Fibroblast of skin of right biceps (primary cell): ENCODE measurements around the gene FXYD3.
A peak's percentile ranks its signal among the peaks of the same experiment; 100 is the strongest.

Experiments used
- DNase-seq: peaks from one replicate; pipeline ENCODE4 v3.0.0-alpha.2; 2013

The FXYD3 gene

DNA sequence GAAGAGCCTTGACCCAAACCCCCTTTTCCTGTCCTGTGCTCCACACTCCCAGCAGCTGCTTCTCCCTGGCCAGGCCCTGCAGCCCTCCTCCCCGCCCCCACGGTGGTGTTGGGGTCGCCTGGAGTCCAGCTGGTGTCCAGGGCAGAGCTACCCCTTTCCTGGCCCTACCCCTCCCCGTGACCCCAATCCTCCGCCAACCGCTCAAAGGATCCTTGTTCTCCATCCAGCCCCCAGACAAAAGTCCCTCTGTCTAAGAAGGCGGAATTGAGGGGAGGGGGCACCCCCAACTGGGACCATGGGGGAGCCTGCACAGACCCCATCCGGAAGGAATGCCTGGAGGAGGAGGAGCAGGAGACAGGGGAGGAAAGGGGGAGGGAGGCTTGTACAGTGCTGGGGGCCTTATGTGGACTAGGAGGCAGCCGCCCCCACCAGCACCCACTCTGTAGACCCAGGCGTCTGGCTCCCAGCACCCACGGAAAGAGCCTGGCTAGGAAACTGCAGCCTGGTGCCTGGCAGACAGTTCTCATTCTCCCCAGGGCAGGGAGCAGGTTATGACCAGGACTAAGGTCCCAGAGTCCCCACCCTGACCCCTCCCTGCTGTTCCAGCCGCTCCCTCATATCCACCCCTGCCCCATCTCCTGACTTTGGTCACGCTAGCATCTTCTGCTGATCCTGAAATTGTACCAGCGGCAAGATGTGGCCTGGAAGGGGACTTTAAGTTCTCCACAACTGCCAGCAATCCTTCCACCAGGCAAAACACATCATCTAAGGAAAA is at the start of gene FXYD3:
FXYD3 (plus strand) TSS at position 647 of the 775 bp plus-strand sequence. CDS start 3,554 bp downstream, outside the sequence.
- DNase-seq, result no peak

DNA sequence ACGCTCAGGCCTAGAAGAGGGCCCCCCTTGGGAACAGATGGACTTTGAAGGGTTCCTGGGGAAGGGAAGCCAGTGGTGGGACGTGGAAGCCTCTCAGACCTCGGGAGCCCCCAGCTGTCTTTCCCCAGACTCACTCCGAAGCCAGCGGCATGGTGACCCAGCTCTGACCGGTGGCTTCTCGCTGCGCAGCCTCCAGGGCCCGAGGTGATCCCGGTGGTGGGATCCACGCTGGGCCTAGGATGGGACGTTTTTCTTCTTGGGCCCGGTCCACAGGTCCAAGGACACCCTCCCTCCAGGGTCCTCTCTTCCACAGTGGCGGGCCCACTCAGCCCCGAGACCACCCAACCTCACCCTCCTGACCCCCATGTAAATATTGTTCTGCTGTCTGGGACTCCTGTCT is 49.5 kb upstream of the FXYD3 start:
- DNase-seq, result no peak

GRCh38 chr19:35066691-35067563 is 48.7 kb upstream of the FXYD3 start:
- DNase-seq, result peak; percentile 80

- DNase-seq, result no peak
Observed at GRCh38 chr19:35068941-35069634, 46.5 kb upstream of the FXYD3 start.

DNA sequence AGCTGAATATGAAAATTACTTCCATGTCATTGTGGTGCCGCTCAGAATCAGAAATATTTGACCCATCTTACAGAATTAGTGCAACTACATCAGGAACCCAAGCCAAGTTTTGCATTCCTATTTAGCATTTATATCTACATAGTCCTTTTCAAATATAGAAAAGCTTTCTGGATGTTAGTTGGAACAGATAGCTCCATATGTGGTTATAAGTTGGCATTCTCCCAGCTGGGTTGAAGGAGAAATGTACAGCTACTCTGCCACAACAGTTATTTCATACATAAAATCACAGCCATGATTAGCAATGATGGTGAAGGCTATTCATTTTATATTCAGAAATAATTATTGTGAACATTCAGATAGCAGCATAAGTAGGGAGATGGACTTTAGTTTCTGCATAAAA is 45.9 kb upstream of the FXYD3 start:
- DNase-seq, result peak; percentile 39

DNA sequence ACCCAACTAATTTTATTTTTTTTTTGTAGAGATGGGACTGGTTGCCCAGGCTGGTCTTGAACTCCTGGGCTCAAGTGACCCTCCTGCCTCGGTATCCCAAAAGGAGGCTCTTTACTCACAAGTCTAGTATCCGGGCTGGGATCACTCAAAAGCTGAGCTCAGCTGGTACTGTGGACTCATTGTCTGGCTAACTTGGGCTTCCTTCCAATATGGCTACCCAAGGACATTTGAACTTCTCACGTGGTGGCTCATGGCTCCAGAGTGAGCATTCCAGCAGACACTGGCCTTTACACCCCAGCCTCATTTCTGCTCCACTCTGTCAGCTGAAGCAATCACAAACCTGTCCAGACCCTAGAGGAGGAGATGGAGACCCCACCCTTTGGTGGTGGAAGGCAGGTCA is 45.2 kb upstream of the FXYD3 start:
- DNase-seq, result no peak

- no peak for DNase-seq
Observed at GRCh38 chr19:35073516-35073915, 42.1 kb upstream of the FXYD3 start.

- no peak for DNase-seq
Observed at GRCh38 chr19:35073941-35074340, 41.7 kb upstream of the FXYD3 start.

- DNase-seq, result no peak
Observed at GRCh38 chr19:35074426-35075201, 41.0 kb upstream of the FXYD3 start.

GRCh38 chr19:35075202-35076025 is 40.2 kb upstream of the FXYD3 start:
- no peak for DNase-seq

DNA sequence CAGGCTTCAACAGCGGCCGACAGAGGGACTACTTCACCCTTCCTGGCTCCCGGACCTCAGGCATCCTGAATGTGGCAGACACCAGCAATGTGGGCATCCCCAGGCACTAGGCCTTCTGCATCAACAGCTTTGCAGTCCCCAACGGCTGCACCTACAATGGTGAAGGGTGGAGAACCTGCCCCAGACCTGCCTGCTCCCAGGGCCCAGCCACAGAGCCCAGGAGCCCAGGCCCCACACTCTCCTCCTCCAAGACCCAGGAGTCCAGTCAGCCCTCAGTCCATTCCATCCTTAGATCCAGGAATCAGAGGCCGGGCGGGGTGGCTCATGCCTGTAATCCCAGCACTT is 39.6 kb upstream of the FXYD3 start:
- DNase-seq, result no peak

- DNase-seq, result no peak
Observed at GRCh38 chr19:35076657-35077056, 39.0 kb upstream of the FXYD3 start.

GRCh38 chr19:35077411-35078223 is 38.0 kb upstream of the FXYD3 start:
- DNase-seq, result no peak

GRCh38 chr19:35079826-35080225 is 35.8 kb upstream of the FXYD3 start:
- no peak for DNase-seq

- DNase-seq, result no peak
Observed at GRCh38 chr19:35080613-35081170, 34.9 kb upstream of the FXYD3 start.

DNA sequence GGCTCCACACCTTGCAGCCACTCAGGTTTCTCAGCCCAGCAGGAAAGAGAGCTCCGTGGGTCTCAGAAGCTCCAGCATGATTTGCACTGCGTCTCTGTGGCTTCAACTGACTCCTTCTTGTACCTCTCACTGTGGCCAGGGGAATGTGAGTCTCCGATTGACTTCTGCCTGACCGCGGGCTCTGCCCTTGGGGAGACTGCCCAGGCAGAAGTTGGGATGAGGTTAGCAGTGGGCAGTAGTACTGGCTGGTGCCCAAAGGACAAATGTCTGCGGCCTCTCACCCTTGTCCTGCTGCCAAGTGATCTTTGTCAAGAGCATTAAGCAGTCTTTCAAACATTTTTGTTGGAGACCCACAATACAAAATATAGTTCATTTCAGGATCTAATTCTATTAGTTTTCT is 34.4 kb upstream of the FXYD3 start:
- no peak for DNase-seq

DNA sequence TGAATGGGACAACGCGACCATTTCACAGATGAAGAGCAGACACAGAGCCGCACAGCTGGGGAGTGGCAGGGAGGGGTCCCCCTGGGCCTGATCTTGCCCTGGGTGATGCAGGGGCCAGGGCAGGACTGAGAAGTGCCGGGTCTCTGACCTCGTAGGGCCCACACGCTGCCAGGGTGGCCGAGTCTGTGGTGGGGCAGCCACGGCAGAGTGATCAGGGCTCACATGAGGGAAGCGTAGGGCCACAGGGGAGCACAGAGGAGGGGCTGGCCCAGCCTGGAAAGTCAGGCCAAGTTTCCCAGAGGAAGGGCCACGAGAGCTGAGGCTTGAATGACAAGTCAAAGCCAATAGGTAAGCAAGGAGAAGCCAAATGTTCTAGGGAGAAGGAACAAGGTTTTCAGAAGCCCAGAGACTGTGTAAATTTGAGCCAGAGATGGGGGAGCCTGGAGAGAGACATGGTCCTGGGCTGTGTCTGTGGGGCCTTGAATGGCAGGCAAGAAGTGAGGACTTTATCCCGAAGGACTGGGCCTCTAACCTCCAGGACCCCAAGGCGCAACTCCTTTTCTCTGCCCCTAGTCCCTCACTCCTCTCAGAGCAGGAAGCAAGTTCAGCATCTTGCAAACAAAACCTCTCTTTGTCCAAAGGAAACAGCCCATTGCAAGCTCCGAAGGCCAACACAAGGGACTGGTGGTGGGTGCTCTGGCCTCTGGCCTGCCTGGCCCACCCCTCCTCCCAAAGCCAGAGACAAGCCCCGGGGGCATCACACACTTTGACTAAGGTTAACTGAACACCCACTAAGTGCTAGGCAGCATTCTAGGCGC is 31.7 kb upstream of the FXYD3 start:
- DNase-seq, result no peak

GRCh38 chr19:35084509-35084762 is 31.2 kb upstream of the FXYD3 start:
- no peak for DNase-seq

GRCh38 chr19:35085947-35086346 is 29.7 kb upstream of the FXYD3 start:
- DNase-seq, result no peak

GRCh38 chr19:35086455-35086854 is 29.2 kb upstream of the FXYD3 start:
- no peak for DNase-seq
